HG02759 (cell line): ENCODE measurements around the gene LCLAT1.
"Not testable (repeated sequence)": the region's sequence is repeated elsewhere in the genome, so short reads cannot be mapped to it uniquely, and the experiment has no call there.

ENCODE experiments used
- ATAC-seq: cut with Tn5 transposase; IDR thresholded peaks from one replicate; pipeline ENCODE4 v1.9.1; 2021; ENCODE audit warnings: mild to moderate bottlenecking, moderate library complexity; ENCODE audit not compliant: unreplicated experiment

LCLAT1 gene

GRCh38 chr2:30633039-30633438, 186.0 kb downstream of the LCLAT1 start:
- ATAC-seq: no peak

DNA sequence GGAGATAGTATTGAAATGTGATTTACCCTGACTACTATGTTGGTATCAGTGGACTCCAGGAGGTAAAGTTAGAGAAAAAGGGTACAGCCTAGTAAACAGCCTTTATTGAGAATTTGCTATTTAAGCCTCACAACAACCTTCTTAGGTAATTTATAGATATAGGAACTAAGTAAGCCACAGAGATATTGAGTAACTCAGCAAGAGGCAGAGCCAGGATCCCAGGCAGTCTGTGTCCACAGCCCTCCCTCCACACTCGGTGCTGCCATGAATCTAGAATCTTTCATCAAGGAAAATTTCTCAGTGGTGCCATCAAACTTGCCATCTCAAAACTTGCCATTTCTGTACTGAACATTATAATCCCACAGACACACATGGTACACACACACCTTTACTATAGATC, 189.3 kb downstream of the LCLAT1 start:
- ATAC-seq: no peak

DNA sequence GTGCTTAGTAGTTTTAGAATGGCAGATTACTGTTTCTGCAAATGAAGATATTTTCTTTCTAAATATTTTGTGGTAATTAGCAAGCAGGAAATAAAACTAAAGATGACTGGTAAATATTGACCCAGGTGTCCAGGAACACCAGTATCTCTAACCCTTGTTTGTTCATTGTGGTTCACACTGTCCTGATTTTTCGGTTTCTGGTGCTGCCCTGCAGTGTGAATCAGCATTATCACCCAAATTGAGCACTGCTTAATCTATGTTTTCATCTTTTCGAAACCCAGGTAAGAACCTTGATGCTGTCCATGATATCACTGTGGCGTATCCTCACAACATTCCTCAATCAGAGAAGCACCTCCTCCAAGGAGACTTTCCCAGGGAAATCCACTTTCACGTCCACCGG, 192.8 kb downstream of the LCLAT1 start:
- no peak for ATAC-seq

DNA sequence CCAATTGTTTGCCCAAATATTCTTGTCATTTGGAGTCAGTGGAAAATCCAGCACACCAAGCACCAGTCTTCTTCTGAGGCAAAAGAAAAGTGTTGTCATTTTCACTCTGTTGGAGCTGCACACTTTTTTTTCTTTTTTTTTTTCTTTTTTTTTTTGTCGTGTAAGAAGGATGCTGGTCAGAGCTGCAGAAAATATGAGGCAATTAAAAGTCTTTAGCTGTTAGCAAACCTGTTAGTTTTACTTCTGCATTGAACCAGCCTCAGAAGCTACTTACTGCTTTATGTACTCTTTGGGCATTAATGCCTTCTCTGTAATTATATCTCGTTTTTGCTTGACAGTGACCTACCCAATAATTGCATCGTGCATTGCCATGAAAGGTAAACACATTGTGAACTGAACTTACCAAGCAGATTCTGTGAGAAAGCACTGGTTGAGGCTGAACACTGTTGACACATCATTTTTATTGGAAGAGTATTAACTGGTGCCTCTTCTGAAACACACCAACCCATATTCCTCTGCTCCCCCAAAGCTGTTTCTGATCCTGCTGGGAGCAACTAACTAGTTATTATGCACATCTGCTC, 194.8 kb downstream of the LCLAT1 start:
- ATAC-seq: no peak

GRCh38 chr2:30643013-30643412, 196.0 kb downstream of the LCLAT1 start:
- not testable (repeated sequence) for ATAC-seq

GRCh38 chr2:30643674-30644073, 196.6 kb downstream of the LCLAT1 start:
- ATAC-seq: no peak

- ATAC-seq: no peak
Observed at GRCh38 chr2:30645081-30645744, 198.2 kb downstream of the LCLAT1 start.

GRCh38 chr2:30645745-30646119, 198.7 kb downstream of the LCLAT1 start:
- ATAC-seq: no peak

GRCh38 chr2:30647752-30648457, 200.9 kb downstream of the LCLAT1 start:
- ATAC-seq: no peak

GRCh38 chr2:30649278-30649677, 202.2 kb downstream of the LCLAT1 start:
- no peak for ATAC-seq

DNA sequence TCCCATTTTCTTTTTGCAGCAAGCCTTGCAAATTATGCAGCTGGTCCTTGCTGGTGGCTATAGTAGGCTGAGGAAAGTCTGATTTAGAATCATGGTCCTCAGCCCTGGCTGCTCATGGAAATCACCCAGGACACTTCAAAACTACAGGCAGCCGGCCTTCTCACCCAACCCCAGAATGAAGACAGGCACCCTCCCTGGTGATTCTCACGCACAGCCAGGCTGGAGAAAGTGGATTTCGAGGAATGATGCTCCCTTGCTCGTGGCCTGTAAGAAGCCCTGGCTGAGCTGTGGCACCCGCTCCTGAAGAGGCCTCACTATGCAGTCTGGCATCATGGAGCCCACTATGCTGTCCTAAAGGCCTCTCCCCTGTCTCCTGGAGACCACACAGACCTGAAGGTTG, 202.8 kb downstream of the LCLAT1 start:
- ATAC-seq: no peak

GRCh38 chr2:30652271-30652915, 205.3 kb downstream of the LCLAT1 start:
- ATAC-seq: no peak

DNA sequence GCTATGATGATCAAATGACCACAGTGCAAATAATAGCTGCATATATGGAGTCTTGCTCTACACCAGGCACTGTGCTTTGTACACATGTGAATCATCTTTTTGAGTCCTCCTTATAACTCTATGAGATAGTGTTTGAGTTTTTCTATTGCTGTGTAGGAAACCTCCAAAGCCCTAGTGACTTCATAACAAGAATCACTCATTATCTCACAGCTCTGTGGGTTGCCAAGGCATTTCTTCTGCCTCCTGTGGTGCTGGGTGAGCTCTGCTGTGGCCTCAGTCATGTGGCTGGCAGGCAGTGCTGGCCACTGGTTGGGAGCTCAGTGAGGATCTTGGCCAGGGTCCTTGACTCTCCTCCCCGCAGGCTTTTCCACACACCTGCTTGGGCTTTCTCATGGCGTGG, 206.8 kb downstream of the LCLAT1 start:
- no peak for ATAC-seq

DNA sequence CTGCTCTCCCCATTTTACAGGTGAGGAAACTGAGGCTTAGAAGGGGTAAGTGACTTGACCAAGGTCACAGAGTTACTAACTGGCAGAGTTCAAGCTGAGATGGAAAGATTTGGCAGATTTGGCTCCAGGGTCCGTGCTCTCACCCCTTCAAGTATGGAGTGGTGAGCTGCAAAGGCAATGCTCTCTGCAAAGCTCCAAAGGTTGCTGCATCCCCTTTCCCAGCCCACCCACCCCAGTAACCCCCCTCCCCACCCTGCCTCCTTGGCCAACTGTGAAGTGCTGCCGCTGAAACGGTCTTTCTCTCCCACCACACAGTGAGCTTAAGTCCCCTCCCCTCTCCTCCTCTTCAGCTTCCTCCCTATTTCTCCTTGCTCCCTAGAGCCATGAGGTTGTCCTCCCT, 207.4 kb downstream of the LCLAT1 start:
- no peak for ATAC-seq

DNA sequence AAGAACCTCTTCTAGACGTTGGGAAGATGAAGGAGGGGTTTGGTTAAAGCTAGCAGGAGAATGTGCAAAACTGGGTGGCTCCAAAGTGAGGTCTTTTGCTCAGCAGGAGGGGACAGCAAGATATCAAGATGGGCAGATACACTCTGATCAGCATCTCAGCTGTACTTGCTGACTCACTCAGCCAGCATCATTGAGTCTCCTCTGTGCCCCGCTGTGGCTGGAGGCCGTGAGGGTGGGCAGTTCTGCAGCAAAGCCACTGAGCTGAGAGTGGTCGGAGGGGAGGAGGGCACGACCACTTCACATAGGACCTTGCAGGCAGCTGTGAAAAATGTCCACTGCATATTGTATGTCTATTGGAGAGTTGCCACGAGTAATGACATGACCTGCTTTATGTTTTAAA, 208.2 kb downstream of the LCLAT1 start:
- ATAC-seq: no peak

DNA sequence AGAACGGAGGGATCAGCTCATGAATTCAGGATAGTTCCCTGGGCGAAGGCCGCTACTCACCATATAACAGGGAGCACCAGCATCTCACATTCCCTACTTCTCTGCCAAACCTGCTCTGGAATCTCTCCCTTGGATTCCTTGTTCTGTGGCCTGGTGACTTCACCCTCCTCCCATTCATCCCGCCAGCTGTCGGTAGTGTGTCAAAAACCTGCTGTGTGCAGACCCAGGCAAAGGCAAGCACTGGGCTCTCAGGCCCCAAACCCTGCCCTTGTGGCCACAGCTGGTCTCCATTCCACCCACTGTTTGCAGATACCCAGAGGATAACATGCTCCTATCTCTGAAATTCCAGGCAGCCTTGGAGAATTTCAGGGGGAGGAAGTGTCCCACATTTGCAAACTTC, 208.6 kb downstream of the LCLAT1 start:
- ATAC-seq: no peak

DNA sequence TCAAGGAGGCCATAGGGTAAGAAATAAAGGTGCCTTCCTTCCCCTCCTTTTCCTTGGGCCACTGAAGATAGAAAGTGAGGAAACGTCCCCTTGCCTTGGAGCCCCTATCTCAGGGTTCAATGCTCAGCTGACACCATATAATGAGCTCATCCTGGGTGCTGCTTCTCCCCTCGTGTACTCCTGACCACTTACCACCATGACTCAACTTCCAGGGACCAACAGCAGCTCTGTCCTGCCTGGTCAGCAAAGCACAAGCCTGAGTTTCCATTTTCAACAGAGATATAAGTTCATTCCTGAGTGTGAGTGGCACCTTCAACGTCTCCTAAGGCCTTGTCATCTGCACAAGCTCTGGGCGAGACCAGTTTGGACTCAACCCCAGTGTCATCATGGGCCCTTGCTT, 209.0 kb downstream of the LCLAT1 start:
- ATAC-seq: no peak

DNA sequence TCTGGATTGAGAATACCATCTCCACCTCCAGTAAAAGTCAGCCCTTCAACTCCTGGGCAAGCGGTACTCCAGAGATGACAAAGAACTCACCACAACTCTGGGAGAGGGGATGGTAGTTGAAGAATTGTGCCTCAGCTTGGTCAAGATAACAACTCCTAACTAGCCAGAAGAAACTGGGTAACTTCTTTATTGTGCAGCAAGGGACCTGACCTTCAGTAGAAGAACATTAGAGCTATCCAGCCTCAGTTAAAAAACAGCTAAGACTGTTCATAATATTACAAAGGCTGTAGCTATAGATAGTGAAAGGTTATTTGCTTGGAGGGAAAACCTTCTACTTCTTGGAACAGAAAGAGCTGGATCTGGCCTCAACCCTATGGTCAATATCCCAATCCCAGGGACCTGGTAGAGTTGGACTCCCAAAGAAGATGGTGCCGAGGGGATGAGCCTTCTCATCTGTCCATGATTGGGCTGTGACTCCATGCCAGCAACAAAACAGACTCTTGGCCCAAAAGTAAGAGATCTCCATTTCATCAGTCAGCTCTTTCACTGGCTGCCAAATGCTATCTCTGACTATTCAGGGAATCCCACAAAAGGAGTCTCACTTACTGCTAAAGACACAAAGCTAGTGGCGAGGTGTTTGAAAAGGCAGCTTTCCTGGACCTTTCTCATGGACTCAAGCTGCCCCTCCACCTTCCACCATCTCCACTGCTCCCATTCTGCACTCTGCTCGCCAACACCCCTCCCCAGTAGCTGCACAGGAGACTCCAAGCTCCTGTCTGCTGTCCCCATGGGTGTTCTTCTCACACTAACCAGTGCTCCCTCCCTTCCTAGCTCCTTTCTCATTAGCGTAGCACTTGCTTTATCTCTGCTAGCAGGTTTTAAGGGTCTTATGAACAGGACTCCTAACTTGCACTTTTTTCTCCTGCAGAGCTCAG, 214.4 kb downstream of the LCLAT1 start:
- ATAC-seq: no peak

GRCh38 chr2:30662268-30663131, 215.5 kb downstream of the LCLAT1 start:
- ATAC-seq: no peak

DNA sequence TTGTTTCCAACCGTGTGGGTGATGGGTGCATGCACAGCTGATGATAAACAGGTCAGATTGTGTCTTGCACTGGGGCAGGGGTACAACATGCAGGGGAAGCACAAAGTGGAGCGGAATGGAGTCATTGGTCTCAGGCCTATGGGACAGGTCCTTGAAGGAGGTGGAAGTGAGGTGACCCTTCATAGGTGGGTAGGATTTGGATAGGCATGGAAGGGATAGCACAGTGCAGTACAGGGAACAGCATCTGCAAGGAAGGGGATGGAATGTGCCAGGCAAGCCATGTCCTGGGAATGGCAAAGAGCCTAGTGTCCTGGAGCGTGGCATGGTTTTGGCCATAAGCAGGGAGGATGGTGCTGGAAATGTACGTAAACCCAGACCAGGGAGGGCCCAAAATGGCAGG, 216.3 kb downstream of the LCLAT1 start:
- ATAC-seq: no peak
